ENCODE measurements around the gene TAOK1. TPM values are rescaled to one million over a fixed set of nuclear protein-coding genes. Genes with fewer than 3 reads are reported as not detected.
A peak's percentile ranks its signal among the peaks of the same experiment; 100 is the strongest.

Gene TAOK1
- total and polyA plus RNA-seq, 4 experiments from 2014 or later: 3.9 to 72.0 (median 37.6) TPM

DNA sequence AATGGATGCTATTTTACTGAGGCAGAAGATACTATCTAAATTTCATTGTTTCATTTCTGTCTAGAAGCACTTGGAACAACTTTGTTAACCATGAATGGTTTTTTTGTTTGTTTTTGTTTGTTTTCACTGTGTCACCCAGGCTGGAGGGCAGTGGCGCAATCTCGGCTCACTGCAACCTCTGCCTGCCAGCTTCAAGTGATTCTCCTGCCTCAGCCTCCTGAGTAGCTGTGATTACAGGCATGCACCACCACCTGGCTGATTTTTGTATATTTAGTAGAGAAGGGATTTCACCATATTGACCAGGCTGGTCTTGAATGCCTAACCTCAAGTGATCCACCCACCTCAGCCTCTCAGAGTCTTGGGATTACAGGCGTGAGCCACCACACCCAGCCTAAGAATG, 136.2 kb downstream of the TAOK1 start:
- no peaks in the 10 kb centered on the region for H3K4me1 Mint-ChIP-seq
- H3K4me3 Mint-ChIP-seq: no peak overlapping the region
- DNase-seq: no peak
- peaks cover 21 to 49% of the 10 kb centered on the region in 2 donors for H3K36me3 Mint-ChIP-seq
- H3K27me3 ChIP-seq (ENCODE audit: insufficient read depth, low read length): no peaks in the 10 kb centered on the region
- H3K27me3 Mint-ChIP-seq: no peaks in the 10 kb centered on the region
- no peaks in the 10 kb centered on the region for H3K9me3 ChIP-seq (ENCODE audit: control insufficient read depth in 1 of 2, low read length in 2 of 2)
- ChIA-PET CTCF (ENCODE audit: partially characterized antibody) (interaction anchor here (3.0 kb wide), 1 partner anchor 10 kb away, joined by 14 read pairs; no protein-coding TSS in a partner anchor), POLR2A (ENCODE audit: partially characterized antibody) (no interaction called here)
- peak overlapping the region in 1 of 7 donors; percentile 61 for H3K27ac Mint-ChIP-seq
- H3K4me1 ChIP-seq (ENCODE audit: insufficient read depth, low read length): no peaks in the 10 kb centered on the region
- peaks cover 37% of the 10 kb centered on the region for H3K36me3 ChIP-seq (ENCODE audit: insufficient read depth, low read length)
- no peak overlapping the region for H3K27ac ChIP-seq (ENCODE audit: low read depth, low read length)
- intact Hi-C loops (cut with micrococcal nuclease): no loop called here
- no peak overlapping the region for H3K4me3 ChIP-seq (ENCODE audit: low read length in 2 of 2)
- H3K9me3 Mint-ChIP-seq: no peaks in the 10 kb centered on the region

DNA sequence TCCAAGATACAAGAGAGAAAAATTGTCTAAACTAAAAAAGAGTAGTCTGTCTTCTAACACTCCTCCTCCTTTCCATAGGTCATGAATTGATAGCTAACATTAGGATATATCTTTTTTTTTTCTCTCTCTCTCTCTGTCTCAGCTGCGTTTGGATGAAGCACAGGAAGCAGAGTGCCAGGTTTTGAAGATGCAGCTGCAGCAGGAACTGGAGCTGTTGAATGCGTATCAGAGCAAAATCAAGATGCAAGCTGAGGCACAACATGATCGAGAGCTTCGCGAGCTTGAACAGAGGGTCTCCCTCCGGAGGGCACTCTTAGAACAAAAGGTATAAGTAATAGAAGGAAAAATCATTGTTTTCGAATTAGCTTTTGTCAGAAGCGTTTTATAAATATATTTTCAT, 143.8 kb downstream of the TAOK1 start:
- ChIA-PET CTCF (ENCODE audit: partially characterized antibody) (interaction anchor here (0.9 to 6.4 kb wide), 12 partner anchors 10 to 167 kb away, joined by 3 to 103 read pairs (median 4); no protein-coding TSS in a partner anchor), POLR2A (ENCODE audit: partially characterized antibody) (interaction anchor here (0.7 to 1.1 kb wide), 2 partner anchors 34 to 164 kb away, joined by 3 to 4 read pairs; no protein-coding TSS in a partner anchor)
- Histone ChIP-seq H3K9me3 (ENCODE audit: control insufficient read depth in 1 of 2, low read length in 2 of 2) (no peaks in the 10 kb centered on the region), H3K4me1 (ENCODE audit: insufficient read depth, low read length) (no peaks in the 10 kb centered on the region), H3K36me3 (ENCODE audit: insufficient read depth, low read length) (peaks cover 32% of the 10 kb centered on the region), H3K27me3 (ENCODE audit: insufficient read depth, low read length) (no peaks in the 10 kb centered on the region), H3K4me3 (ENCODE audit: low read length in 2 of 2) (no peak overlapping the region), H3K27ac (ENCODE audit: low read depth, low read length) (no peak overlapping the region)
- intact Hi-C loops (cut with micrococcal nuclease): loop anchor here (10.0 kb wide), 1 partner anchor 389 kb away; no protein-coding TSS in a partner anchor
- no peaks in the 10 kb centered on the region for H3K4me1 Mint-ChIP-seq
- no peaks in the 10 kb centered on the region for H3K9me3 Mint-ChIP-seq
- no peak for DNase-seq
- no peak overlapping the region for H3K27ac Mint-ChIP-seq
- H3K4me3 Mint-ChIP-seq: no peak overlapping the region
- H3K36me3 Mint-ChIP-seq: peaks cover 30 to 44% of the 10 kb centered on the region in 2 donors
- no peaks in the 10 kb centered on the region for H3K27me3 Mint-ChIP-seq

DNA sequence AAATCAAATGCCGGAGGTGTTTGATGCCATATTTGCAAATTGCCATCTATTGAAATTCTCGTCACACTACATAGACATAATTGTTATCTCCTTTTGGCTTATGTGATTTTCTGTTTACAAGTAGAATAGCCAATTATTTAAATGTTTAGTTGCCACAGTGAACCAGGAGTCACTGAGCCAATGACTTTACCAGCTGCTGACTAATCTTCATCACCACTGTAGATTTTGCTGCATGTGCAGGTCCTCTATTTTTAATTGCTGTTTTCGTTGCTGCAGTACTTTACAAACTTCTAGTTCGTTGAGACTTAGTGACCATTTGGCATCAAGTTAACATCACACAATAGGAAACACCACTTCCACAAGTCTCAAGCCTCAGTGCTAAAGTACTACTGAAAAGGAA, 153.9 kb downstream of the TAOK1 start:
- no peak overlapping the region for H3K27ac ChIP-seq (ENCODE audit: low read depth, low read length)
- Mint-ChIP-seq H3K27me3 (no peaks in the 10 kb centered on the region), H3K4me3 (no peak overlapping the region), H3K9me3 (no peaks in the 10 kb centered on the region), H3K4me1 (peaks cover 3 to 14% (median 3%) of the 10 kb centered on the region in 4 donors), H3K36me3 (peaks cover 27 to 33% of the 10 kb centered on the region in 2 donors), H3K27ac (no peak overlapping the region)
- H3K4me1 ChIP-seq (ENCODE audit: insufficient read depth, low read length): no peaks in the 10 kb centered on the region
- DNase-seq: no peak
- H3K9me3 ChIP-seq (ENCODE audit: control insufficient read depth in 1 of 2, low read length in 2 of 2): no peaks in the 10 kb centered on the region
- POLR2A ChIA-PET (ENCODE audit: partially characterized antibody): no interaction called here
- H3K36me3 ChIP-seq (ENCODE audit: insufficient read depth, low read length): peaks cover 26% of the 10 kb centered on the region
- no peaks in the 10 kb centered on the region for H3K27me3 ChIP-seq (ENCODE audit: insufficient read depth, low read length)
- intact Hi-C loops (cut with micrococcal nuclease): no loop called here
- CTCF ChIA-PET (ENCODE audit: partially characterized antibody): interaction anchor here (1.3 to 3.3 kb wide), 2 partner anchors 9 to 174 kb away, joined by 7 to 21 read pairs; no protein-coding TSS in a partner anchor
- no peak overlapping the region for H3K4me3 ChIP-seq (ENCODE audit: low read length in 2 of 2)

DNA sequence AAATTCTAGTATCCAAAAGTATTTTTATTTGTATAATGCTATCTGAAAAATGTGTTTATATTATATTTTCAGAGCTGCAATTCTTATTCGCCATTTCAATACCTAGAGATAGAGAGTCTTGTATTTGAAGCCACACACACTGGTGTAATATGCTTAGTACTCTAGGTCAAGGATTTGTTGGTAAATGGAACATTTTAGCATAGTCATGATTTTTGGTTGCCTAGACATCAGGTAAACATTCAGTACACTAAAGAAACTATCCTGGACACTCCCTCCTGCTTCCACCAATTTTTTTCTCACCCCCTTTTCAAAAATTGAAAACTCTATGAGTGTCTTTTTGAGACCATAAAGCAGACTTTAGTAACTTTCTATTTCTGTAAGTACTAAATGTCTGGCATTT, 155.9 kb downstream of the TAOK1 start:
- no peak for DNase-seq
- H3K27me3 ChIP-seq (ENCODE audit: insufficient read depth, low read length): no peaks in the 10 kb centered on the region
- H3K4me3 ChIP-seq (ENCODE audit: low read length in 2 of 2): no peak overlapping the region
- no peaks in the 10 kb centered on the region for H3K9me3 ChIP-seq (ENCODE audit: control insufficient read depth in 1 of 2, low read length in 2 of 2)
- POLR2A ChIA-PET (ENCODE audit: partially characterized antibody): no interaction called here
- Mint-ChIP-seq H3K4me3 (no peak overlapping the region), H3K4me1 (peaks cover 3 to 18% (median 6%) of the 10 kb centered on the region in 4 donors), H3K36me3 (peaks cover 22 to 28% of the 10 kb centered on the region in 2 donors), H3K27ac (no peak overlapping the region), H3K27me3 (no peaks in the 10 kb centered on the region), H3K9me3 (no peaks in the 10 kb centered on the region)
- H3K4me1 ChIP-seq (ENCODE audit: insufficient read depth, low read length): no peaks in the 10 kb centered on the region
- no peak overlapping the region for H3K27ac ChIP-seq (ENCODE audit: low read depth, low read length)
- peaks cover 20% of the 10 kb centered on the region for H3K36me3 ChIP-seq (ENCODE audit: insufficient read depth, low read length)
- intact Hi-C loops (cut with micrococcal nuclease): no loop called here
- CTCF ChIA-PET (ENCODE audit: partially characterized antibody): interaction anchor here (3.3 kb wide), 1 partner anchor 11 kb away, joined by 21 read pairs; no protein-coding TSS in a partner anchor

DNA sequence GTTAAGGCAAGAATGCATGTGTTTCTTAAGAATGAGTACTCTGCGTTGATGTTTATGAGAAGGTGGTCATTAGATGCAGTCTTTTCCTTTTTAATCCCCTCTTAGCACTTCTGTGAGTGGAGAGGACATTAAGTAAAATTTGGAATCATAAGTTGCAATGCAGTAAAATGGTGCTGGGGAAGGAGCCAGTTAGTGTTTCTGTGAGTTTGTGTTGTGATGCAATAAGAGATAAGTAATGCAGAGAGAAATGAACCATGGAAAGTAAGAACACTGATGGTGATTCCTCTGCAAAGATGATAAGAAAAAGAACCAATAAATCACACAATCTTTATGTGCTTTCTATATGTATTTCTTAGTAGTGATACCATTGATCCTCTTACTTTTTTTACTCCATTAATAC, 156.7 kb downstream of the TAOK1 start:
- CTCF ChIA-PET (ENCODE audit: partially characterized antibody): no interaction called here
- peaks cover 22 to 28% of the 10 kb centered on the region in 2 donors for H3K36me3 Mint-ChIP-seq
- H3K27ac Mint-ChIP-seq: peak overlapping the region in 1 of 7 donors; percentile 82
- DNase-seq: no peak
- intact Hi-C loops (cut with micrococcal nuclease): no loop called here
- peaks cover 20% of the 10 kb centered on the region for H3K36me3 ChIP-seq (ENCODE audit: insufficient read depth, low read length)
- peaks cover 3 to 18% (median 6%) of the 10 kb centered on the region in 4 donors for H3K4me1 Mint-ChIP-seq
- H3K27me3 ChIP-seq (ENCODE audit: insufficient read depth, low read length): no peaks in the 10 kb centered on the region
- POLR2A ChIA-PET (ENCODE audit: partially characterized antibody): no interaction called here
- no peaks in the 10 kb centered on the region for H3K9me3 ChIP-seq (ENCODE audit: control insufficient read depth in 1 of 2, low read length in 2 of 2)
- H3K4me3 ChIP-seq (ENCODE audit: low read length in 2 of 2): no peak overlapping the region
- H3K27me3 Mint-ChIP-seq: no peaks in the 10 kb centered on the region
- H3K4me3 Mint-ChIP-seq: no peak overlapping the region
- H3K27ac ChIP-seq (ENCODE audit: low read depth, low read length): no peak overlapping the region
- no peaks in the 10 kb centered on the region for H3K4me1 ChIP-seq (ENCODE audit: insufficient read depth, low read length)
- no peaks in the 10 kb centered on the region for H3K9me3 Mint-ChIP-seq

DNA sequence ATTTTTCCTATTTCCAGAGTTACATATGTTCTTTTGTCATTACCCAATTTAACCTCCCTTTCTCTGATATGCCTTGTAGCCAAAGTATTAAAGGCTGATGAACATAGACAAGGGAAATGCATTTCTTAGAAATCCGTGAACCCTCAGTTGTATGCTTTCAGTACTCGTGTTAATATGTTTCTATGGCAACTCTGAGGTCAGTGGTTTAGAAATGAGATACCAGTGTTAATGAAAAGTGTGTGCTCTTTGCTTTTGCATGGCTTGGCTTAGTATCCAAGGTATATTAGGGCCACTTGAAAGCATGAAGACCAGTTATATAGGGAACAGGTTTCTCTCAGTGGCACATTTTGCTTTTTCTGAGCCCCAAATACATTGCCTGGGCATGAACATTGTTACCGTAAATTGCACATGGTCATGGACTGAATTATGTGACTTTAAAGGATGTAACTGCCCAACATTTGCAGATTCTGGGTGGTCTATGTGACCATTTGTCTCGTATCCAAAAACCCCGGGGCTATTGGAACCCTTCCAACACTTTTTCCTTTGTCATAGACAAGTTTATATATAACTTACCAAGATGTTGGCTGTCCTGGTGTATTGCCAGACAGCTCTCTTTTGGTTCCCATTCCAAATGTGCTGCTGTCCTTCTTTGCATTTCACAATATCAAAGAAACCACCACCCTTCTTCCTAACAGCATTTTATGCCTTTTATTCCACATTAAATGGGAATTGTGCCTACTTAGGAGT, 159.2 kb downstream of the TAOK1 start:
- no peaks in the 10 kb centered on the region for H3K9me3 ChIP-seq (ENCODE audit: control insufficient read depth in 1 of 2, low read length in 2 of 2)
- Mint-ChIP-seq H3K4me1 (peaks cover 3 to 18% (median 6%) of the 10 kb centered on the region in 4 donors), H3K9me3 (no peaks in the 10 kb centered on the region), H3K36me3 (peaks cover 3 to 7% of the 10 kb centered on the region in 2 donors), H3K27me3 (no peaks in the 10 kb centered on the region), H3K27ac (peak overlapping the region in 2 of 7 donors; percentile 41 to 64), H3K4me3 (no peak overlapping the region)
- no peaks in the 10 kb centered on the region for H3K27me3 ChIP-seq (ENCODE audit: insufficient read depth, low read length)
- no peak for DNase-seq
- no peaks in the 10 kb centered on the region for H3K36me3 ChIP-seq (ENCODE audit: insufficient read depth, low read length)
- intact Hi-C loops (cut with micrococcal nuclease): no loop called here
- H3K4me3 ChIP-seq (ENCODE audit: low read length in 2 of 2): no peak overlapping the region
- H3K4me1 ChIP-seq (ENCODE audit: insufficient read depth, low read length): no peaks in the 10 kb centered on the region
- no peak overlapping the region for H3K27ac ChIP-seq (ENCODE audit: low read depth, low read length)
- POLR2A ChIA-PET (ENCODE audit: partially characterized antibody): interaction anchor here (0.5 to 1.0 kb wide), 2 partner anchors 17 to 126 kb away, joined by 3 to 5 read pairs; no protein-coding TSS in a partner anchor
- CTCF ChIA-PET (ENCODE audit: partially characterized antibody): interaction anchor here (0.6 to 1.7 kb wide), 2 partner anchors 12 to 20 kb away, joined by 3 to 5 read pairs; no protein-coding TSS in a partner anchor

DNA sequence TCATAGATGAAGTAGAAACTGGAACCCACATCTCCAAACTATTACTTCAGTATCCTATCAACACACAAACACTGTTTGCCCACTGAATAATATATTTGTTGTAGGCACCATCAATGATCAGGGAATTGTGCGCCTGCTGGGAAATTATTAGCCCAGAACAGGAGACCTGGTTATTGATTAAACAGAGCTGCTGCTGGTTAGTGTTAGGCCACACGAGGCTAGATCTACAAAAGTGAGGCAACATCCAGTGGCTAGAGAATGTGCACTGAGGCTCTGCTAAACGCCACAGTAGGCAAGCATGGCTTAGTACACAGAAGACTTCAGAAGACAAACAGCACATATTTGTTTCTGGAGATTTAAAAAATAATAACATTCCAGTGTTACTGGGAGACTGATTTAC, 165.7 kb downstream of the TAOK1 start:
- Mint-ChIP-seq H3K4me3 (no peak overlapping the region), H3K9me3 (no peaks in the 10 kb centered on the region), H3K4me1 (peaks cover 10 to 29% (median 15%) of the 10 kb centered on the region in 4 donors), H3K36me3 (no peaks in the 10 kb centered on the region), H3K27me3 (no peaks in the 10 kb centered on the region), H3K27ac (no peak overlapping the region)
- POLR2A ChIA-PET (ENCODE audit: partially characterized antibody): interaction anchor here (2.2 kb wide), 1 partner anchor 10 kb away, joined by 12 read pairs; the partner anchor contains the start of gene ABHD15
- CTCF ChIA-PET (ENCODE audit: partially characterized antibody): interaction anchor here (1.0 to 1.4 kb wide), 3 partner anchors 10 to 186 kb away, joined by 3 to 4 read pairs (median 3); no protein-coding TSS in a partner anchor
- DNase-seq: no peak
- no peaks in the 10 kb centered on the region for H3K9me3 ChIP-seq (ENCODE audit: control insufficient read depth in 1 of 2, low read length in 2 of 2)
- no peaks in the 10 kb centered on the region for H3K27me3 ChIP-seq (ENCODE audit: insufficient read depth, low read length)
- no peak overlapping the region for H3K4me3 ChIP-seq (ENCODE audit: low read length in 2 of 2)
- H3K27ac ChIP-seq (ENCODE audit: low read depth, low read length): no peak overlapping the region
- H3K36me3 ChIP-seq (ENCODE audit: insufficient read depth, low read length): no peaks in the 10 kb centered on the region
- intact Hi-C loops (cut with micrococcal nuclease): no loop called here
- peaks cover 9% of the 10 kb centered on the region for H3K4me1 ChIP-seq (ENCODE audit: insufficient read depth, low read length)

Measured in CD4-positive, alpha-beta memory T cell (primary cell).